Stimulated activated CD8-positive, alpha-beta memory T cell treated with anti-CD3 and anti-CD28 coated beads, Interleukin-15, amount 100 ng/mL, for 4 hours (primary cell): ENCODE data around the gene RALGAPB.
"Not testable (repeated sequence)": the region's sequence is repeated elsewhere in the genome, so short reads cannot be mapped to it uniquely, and the experiment has no call there.

Experiments used
- DNase-seq, 2 donors: peaks; one replicate each; pipeline ENCODE4 v3.0.0-alpha.2; 2020; ENCODE audit warnings: low read depth in 2 of 2

RALGAPB gene

GRCh38 chr20:38472513-38473366 is at the start of gene RALGAPB:
TSS of gene RALGAPB (plus strand) at chr20:38472843. CDS start at chr20:38488433, 15,590 bp downstream.
- peak; percentile 95 to 96 for DNase-seq

DNA sequence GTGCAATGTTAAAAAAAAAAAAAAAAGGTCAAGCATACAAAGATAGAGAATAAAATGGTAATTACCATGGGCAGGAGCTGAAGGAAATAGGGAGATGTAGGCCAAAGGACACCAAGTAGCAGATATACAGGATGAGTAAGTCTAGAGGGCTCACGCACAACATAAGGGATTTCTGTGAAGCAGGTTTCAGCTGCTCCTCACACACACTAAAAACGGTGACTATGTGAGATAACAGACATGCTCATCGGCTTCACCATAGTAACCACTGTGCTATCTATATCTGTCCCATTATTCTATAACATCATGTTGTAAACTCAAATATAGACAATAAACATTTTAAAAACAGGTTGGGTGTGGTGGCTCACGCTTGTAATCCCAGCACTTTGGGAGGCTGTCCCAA is 49.1 kb upstream of the RALGAPB start:
- no peak for DNase-seq

GRCh38 chr20:38424401-38424800 is 48.2 kb upstream of the RALGAPB start:
- DNase-seq, result no peak

- DNase-seq, result no peak
Measured at GRCh38 chr20:38426006-38426897, 46.4 kb upstream of the RALGAPB start.

DNA sequence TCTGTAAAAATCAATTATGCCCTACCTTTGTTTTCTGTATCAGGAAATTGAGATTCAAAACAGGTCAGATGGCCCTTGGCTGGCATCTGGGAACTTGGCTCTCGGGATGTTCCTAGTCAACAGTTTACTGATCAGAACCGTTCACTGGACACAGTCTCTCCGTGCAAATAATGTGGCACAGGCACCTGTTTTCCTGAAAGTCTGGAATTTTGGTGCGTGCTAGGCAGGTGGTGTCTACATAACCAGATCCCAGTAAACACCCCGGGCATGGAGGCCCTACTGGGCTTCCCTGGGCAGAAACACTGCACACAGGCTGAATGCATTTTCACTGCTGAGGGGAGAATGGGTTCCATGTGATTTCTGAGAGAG is 45.0 kb upstream of the RALGAPB start:
- DNase-seq, result no peak

- DNase-seq, result no peak
Measured at GRCh38 chr20:38428800-38429199, 43.8 kb upstream of the RALGAPB start.

DNA sequence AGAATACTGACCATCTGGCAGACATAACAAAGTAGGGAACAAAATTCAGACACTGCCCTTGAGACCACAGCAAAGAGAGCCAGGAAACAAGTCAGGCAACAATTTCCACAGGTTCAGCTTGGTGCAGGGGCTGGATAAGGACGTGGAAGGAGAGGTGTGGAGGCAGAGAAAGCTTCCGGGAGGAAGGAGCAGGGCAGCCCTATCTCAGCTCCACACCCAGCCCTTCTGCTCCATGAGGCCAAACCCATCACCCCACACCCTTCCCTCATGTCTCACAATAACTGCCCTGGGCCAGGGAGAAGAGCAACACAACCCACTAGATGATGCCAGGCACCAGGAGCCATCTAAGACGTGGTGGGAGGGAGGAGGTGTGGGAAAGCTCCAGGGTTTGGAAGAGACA is 43.3 kb upstream of the RALGAPB start:
- no peak for DNase-seq

DNA sequence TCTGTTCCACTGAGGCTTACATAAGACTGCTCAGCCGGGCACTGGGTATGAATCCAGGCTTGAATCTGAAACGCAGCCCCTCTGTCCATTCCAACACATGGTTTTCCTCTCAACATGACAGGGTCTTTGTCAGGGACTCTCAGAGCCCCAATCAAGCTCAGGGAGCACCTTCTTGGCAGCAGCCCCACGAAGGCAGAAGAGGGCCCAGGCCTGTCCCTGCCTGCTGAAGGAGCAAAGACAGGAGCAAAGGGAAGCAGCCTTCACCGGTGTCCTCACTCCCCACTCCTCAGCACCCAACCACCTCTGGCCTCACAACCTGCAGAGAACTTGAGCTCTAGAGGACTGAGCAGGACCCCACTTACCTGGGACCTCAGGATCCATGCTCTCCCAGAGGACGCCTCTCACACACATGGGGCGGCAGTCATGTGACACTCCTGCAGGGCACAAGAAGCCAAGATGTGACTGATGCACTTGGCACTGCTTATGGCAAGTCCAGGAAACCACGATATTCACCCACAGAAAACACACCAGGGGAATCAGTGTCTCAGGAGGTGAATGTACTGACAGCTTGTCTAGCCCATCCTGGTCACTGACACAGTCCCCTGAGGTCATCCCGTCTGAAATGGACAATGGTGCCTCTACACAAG is 41.8 kb upstream of the RALGAPB start:
- no peak for DNase-seq

GRCh38 chr20:38432292-38432691 is 40.4 kb upstream of the RALGAPB start:
- no peak for DNase-seq

DNA sequence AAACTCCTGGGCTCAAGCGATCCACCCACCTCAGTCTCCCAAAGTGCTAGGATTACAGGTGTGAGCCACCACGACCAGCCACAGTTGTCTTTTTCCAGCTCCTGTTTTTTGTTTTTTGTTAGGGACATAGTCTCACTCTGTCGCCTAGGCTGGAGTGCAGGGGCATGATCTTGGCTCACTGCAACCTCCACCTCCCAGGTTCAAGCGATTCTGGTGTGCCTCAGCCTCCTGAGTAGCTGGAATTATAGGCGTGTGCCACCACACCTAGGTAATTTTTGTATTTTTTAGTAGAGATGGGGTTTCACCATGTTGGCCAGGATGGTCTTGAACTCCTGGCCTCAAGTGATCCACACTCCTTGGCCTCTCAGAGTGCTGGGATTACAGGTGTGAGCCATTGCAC is 39.8 kb upstream of the RALGAPB start:
- DNase-seq, result not testable (repeated sequence)

- DNase-seq, result no peak
Measured at GRCh38 chr20:38433304-38433972, 39.2 kb upstream of the RALGAPB start.

- no peak for DNase-seq
Measured at GRCh38 chr20:38434301-38434741, 38.3 kb upstream of the RALGAPB start.

DNA sequence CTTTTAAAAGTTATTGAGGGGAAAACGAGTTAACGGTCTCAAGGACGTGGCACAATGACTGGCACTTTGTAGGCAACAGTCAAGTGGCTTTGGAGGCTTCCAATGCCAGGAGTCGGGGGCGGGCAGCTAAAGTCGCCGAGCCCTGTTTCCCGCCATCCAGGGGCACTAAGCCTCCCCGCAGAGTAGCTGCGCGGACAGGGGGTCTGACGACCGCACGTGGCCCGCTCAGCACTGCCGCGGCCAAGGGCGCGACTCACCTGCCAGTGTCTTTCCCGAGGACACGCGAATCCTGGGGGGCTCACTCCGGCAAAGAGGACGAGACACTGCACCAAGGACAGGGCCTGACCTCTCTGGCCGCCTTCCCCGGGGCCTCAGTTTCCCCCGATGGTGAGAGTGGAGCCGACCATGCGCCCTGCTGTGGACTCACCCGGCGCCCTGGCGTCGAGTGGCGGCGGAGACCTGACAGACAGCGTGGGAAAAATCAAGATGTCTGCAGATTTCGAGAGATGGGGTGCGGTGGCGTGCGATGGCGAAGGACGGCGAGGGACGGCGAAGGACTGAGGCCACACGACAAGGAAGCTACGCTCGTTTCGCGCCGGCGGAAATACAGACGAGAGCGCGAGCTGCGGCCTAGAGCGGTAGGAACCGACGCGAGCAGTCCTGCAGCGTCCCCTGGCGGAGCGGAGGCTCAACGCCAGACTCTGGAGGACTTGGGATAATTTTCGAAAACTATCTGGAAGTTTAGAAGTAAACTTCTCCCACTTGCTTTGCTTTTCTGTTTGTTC is 37.7 kb upstream of the RALGAPB start, which contains the start of gene SNHG17:
Gene SNHG17, minus strand, starts transcription at position 559 of the 785 bp plus-strand sequence.
- DNase-seq, result peak; percentile 68 to 76

- no peak for DNase-seq
Measured at GRCh38 chr20:38435555-38435939, 37.1 kb upstream of the RALGAPB start.

DNA sequence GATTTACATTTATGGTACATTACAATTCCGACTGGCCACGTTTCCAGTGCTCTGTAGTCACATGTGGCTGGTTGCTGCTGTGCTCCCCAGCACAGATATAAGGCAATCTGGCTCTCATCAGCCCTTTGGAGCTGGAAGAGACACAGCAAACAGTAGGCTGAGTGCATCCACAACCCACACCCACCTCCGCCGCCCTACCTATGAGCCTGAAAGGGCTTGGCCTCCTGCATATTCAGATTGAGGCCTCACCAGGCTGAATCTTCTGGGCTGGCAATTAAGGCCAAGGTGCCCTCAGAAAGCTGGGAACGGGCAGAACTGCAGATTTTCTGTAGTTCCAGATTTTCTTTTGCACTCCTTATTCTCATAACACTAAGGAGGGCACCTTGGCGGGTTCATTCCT is 34.8 kb upstream of the RALGAPB start:
- no peak for DNase-seq

- DNase-seq, result not testable (repeated sequence)
Measured at GRCh38 chr20:38441110-38441509, 31.5 kb upstream of the RALGAPB start.

DNA sequence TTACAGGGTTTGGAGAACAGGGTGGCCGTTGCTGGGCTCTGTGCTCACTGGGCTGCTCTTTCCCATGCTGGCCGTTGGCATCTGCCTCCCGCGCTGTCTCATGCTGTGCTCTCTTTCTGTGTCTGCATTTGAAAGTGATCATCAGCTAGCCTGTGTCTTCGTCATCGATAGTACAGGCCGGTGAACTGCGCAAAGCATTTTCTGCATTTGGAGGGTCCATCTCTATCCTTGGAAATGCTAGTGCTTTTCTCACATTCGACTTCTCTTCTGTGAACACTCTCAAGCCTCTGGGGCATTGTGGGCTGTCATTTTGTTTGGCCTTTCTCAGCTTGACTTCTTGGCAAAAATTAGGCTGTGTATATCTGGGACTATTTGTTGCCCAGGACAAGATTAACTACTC is 30.7 kb upstream of the RALGAPB start:
- DNase-seq, result no peak

DNA sequence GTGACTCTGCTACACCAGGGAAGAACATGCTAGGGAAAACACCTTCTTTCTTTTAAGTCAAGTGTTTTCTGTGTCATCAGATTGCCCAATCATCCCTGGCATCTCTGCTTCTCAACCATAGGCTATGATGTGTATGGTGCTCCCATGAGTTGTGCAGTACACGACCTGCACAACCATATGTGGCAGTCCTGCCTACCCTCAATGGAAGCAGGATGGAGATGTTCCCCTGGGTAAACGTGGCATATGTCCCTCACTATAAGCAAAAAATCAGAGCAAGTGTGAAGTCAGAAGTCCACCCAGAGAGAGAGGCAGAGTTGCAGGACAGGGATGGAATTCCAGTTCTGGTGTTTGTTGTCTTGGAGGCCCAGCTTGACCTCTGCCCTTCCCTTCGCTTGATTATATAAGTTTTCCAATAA is 27.3 kb upstream of the RALGAPB start:
- DNase-seq, result no peak

DNA sequence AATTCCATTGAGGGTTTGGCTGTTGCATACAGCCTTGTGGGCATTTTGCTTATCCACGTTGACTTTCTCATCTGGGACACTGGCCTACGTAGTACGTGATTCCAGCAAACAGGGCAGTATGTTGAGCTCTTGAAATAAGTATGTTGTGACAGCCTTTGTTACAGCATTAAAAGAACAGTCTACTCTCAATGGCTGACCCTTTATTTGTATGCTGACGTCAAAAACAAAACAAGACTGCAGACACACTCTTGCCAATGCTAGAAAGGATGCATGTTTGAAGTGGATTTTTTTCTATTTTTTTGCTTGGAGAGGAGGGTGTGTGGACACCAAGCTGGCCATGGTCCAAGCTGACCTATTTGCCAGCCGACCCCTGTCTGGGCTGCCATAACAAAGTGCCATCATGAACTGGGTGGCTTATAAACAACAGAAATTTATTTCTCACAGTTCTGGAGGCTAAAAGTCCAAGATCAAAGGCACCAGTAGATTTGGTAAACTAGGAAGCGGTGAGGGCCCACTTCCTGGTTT is 26.7 kb upstream of the RALGAPB start:
- no peak for DNase-seq

DNA sequence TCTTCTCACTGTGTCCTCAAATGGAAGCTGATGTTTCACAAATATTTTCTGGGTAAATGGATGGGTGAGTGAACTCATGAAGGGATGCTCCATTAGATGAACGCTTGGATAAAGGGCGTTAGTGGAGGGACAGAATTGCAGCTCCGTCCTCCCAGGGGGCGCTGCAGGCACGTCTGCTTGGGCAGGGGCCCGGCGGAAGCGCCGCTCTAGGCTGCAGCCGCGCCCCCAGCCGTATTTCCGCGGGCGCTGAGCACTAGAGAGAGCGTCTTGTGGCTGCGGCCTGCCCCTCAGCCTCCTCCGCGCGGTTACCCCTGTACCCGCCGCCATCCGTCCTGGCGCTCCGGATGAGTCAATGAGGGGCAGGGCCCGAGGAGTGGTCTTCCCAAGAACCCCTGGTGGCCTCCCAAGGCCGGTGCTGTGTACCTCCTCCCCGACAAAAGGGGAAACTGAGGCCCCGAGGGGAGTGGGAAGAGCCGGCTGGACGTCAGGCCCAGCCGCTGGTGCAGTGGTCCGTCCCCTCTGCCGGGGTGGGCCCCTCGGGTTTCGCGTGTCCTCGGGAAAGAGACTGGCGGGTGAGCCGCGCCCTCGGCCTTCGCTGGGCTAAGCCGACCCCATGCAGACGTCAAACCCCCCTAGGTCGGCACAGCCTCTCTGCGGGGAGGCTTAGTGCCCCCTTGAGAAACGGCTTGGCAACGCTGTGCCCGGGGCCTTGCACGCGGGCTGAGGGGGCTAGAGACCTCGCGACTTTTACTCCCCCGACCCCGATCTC is 26.0 kb upstream of the RALGAPB start:
- peak; percentile 83 to 86 for DNase-seq
